K562 (cell line): Measurements from ENCODE around the gene XPO6. TPM values are rescaled to one million over a fixed set of nuclear protein-coding genes. Genes with fewer than 3 reads are reported as not detected.

Source experiments
- ATAC-seq: fragments of 200-7000 bp; cut with Tn5 transposase; 3 replicates; pipeline ENCODE4 v1.9.1; 2020; ENCODE audit warnings: moderate library complexity
- BruUV-seq: library from RNA; stranded (reverse); fragments of 400-500 nt; replicated peaks from 2 replicates; lab custom pipeline; 2021; lab: Mats Ljungman, UMichigan
- CTCF ChIA-PET: fragments of 300-600 bp; formaldehyde crosslinking; extraction: SDS; loops from one replicate; lab custom pipeline; 2021; ENCODE audit warnings: low intra/inter-chr PET ratio; lab: Yijun Ruan, JAX
- POLR2A ChIA-PET: fragments of 300-600, 350-650 bp; sonication (Branson Sonifier 250); formaldehyde crosslinking; extraction: SDS; loops from one replicate; lab custom pipeline; 2021; ENCODE audit warnings: antibody characterized with exemption, inconsistent platforms; lab: Yijun Ruan, JAX
- DNase-seq, 4 experiments: peaks; one replicate each; pipeline versions ENCODE4 v3.0.0 to v3.0.0-alpha.2; 2011 to 2018; ENCODE audit warnings: low spot score in 3 of 4, mixed read lengths in 3 of 4; ENCODE audit errors: extremely low read depth in 1 of 4
- FAIRE-seq: peaks from 2 replicates; lab custom pipeline; 2011; peaks lifted over from hg19 to GRCh38; lab: Jason Lieb, UNC
- H2AFZ ChIP-seq: 2 replicates; pipeline ENCODE4 v1.6.0; 2011; ENCODE audit warnings: low read depth, low read length, control low read depth, inconsistent platforms
- H3K27ac ChIP-seq: fragments of 200-600 bp; 3 replicates; pipeline ENCODE4 v1.8.0; 2011; ENCODE audit warnings: low read depth, mild to moderate bottlenecking, control low read depth, inconsistent platforms, low read length, moderate library complexity, mixed read lengths; ENCODE audit errors: extremely low read depth
- H3K27me3 ChIP-seq, 2 experiments: fragments of 300-600 bp in 1 of 2; 2 replicates in 1 of 2; 3 replicates in 1 of 2; pipeline versions ENCODE4 v1.6.0 to v1.8.0; 2011; ENCODE audit warnings: inconsistent platforms in 2 of 2, low read length in 2 of 2, mild to moderate bottlenecking in 1 of 2, mixed read lengths in 1 of 2, moderate library complexity in 1 of 2; ENCODE audit not compliant: control insufficient read depth in 2 of 2, insufficient read depth in 2 of 2
- H3K36me3 ChIP-seq: fragments of 300-600 bp; 3 replicates; pipeline ENCODE4 v1.8.0; 2011; ENCODE audit warnings: mild to moderate bottlenecking, low read length, inconsistent platforms; ENCODE audit not compliant: control insufficient read depth, insufficient read depth
- H3K4me1 ChIP-seq, 2 experiments: fragments of 200-600 bp in 1 of 2; replicated peaks in 1 of 2; 2 replicates in 1 of 2; 3 replicates in 1 of 2; pipeline versions ENCODE4 v1.5.1 to v1.8.0; 2011; ENCODE audit warnings: inconsistent platforms in 2 of 2, low read length in 2 of 2, mild to moderate bottlenecking in 1 of 2, mixed read lengths in 1 of 2, moderate library complexity in 1 of 2; ENCODE audit not compliant: control insufficient read depth in 2 of 2, insufficient read depth in 2 of 2
- H3K4me2 ChIP-seq: 2 replicates; pipeline ENCODE4 v1.6.1; 2011; ENCODE audit warnings: low read length, control low read depth, inconsistent platforms, mixed read lengths; ENCODE audit not compliant: insufficient read depth
- H3K4me3 ChIP-seq: fragments of 200-600 bp; sonication (generic), shearing (Covaris generic); 2 replicates; pipeline ENCODE4 v1.5.1; 2016; ENCODE audit warnings: control low read depth, inconsistent platforms
- H3K79me2 ChIP-seq: fragments of 200-600 bp; 3 replicates; pipeline ENCODE4 v1.8.0; 2011; ENCODE audit warnings: low read length, inconsistent platforms; ENCODE audit not compliant: control insufficient read depth, insufficient read depth
- H3K9ac ChIP-seq, 2 experiments: 2 replicates each; pipeline versions ENCODE4 v1.6.0 to v1.6.1; 2011; ENCODE audit warnings: low read depth in 2 of 2, low read length in 2 of 2, control low read depth in 1 of 2, inconsistent platforms in 1 of 2, mild to moderate bottlenecking in 1 of 2, mixed read lengths in 1 of 2; ENCODE audit not compliant: insufficient read depth in 1 of 2
- H3K9me1 ChIP-seq: one replicate; pipeline ENCODE4 v1.6.0; 2011; ENCODE audit warnings: inconsistent platforms, mild to moderate bottlenecking, low read length, moderate library complexity; ENCODE audit not compliant: control insufficient read depth, insufficient read depth
- H3K9me3 ChIP-seq: replicated peaks from 2 replicates; pipeline ENCODE4 v1.5.1; 2011; ENCODE audit warnings: low read depth, low read length, inconsistent platforms; ENCODE audit not compliant: control insufficient read depth, insufficient read depth
- H4K20me1 ChIP-seq: replicated peaks from 2 replicates; pipeline ENCODE4 v1.6.1; 2011; ENCODE audit warnings: low read length, inconsistent platforms, mixed read lengths; ENCODE audit not compliant: control insufficient read depth, insufficient read depth
- POLR2G ChIP-seq: fragments of 200-400 bp; formaldehyde crosslinking; IDR thresholded peaks from 2 replicates; pipeline ENCODE4 v1.6.1; 2017; ENCODE audit warnings: low read depth, mild to moderate bottlenecking, antibody characterized with exemption, low read length, moderate library complexity
- SUPT5H ChIP-seq: fragments of 450-650 bp; IDR thresholded peaks from 2 replicates; pipeline ENCODE4 v1.6.1; 2016
- TEAD1 ChIP-seq, 2 experiments: fragments of 450-650 bp in 1 of 2; sonication (generic) in 1 of 2; formaldehyde crosslinking; IDR thresholded peaks; 2 replicates each; pipeline versions ENCODE4 v1.4.0 to v1.8.0; 2020 to 2022; ENCODE audit warnings: mild to moderate bottlenecking in 2 of 2, missing genetic modification reagents in 1 of 2
- ZBTB33 ChIP-seq: sonication (generic); formaldehyde crosslinking; IDR thresholded peaks from 2 replicates; pipeline ENCODE4 v1.8.1; 2023; ENCODE audit warnings: mild to moderate bottlenecking, missing genetic modification reagents
- ZNF584 ChIP-seq: fragments of 200-800 bp; sonication (Bioruptor generic); IDR thresholded peaks from 2 replicates; pipeline ENCODE4 v1.6.1; 2016; ENCODE audit warnings: low read depth, mild to moderate bottlenecking, missing genetic modification characterization, missing compliant biosample characterization
- WGBS: fragments of 100-300 bp; shearing (Covaris generic); methylation state at CpG from one replicate; pipeline ENCODE4 v1.1.6; 2016; ENCODE audit warnings: low coverage, mixed read lengths; ENCODE audit not compliant: insufficient coverage; ENCODE audit errors: missing lambda C conversion rate; 5-methylcytosine and 5-hydroxymethylcytosine counted together
- in situ Hi-C: fragments of 300-500 bp; cut with MboI; formaldehyde crosslinking; loops from 4 replicates; pipeline ENCODE4 v1.15.0; 2018; ENCODE audit warnings: inconsistent platforms, mixed read lengths
- intact Hi-C: fragments of 100-400 bp; cut with micrococcal nuclease; formaldehyde crosslinking; loops from 2 replicates; pipeline ENCODE4 v1.14.2; 2022
- polyA plus RNA-seq, 8 experiments: library from polyadenylated mRNA; depleted of rRNA in 4 of 8; stranded (reverse) in 5 of 8; unstranded in 3 of 8; fragments of >200 nt; fragmentation: Nextera tagmentation in 2 of 8; fragmentation: Illumina TruSeq in 1 of 8; extraction: Ambion mirVana in 2 of 8; extraction: Trizol in 1 of 8; gene quantifications; 2 replicates each; pipeline versions ENCODE4 v1.2.1 to v1.2.3, GENCODE V29; 2011 to 2014; ENCODE audit warnings: inconsistent platforms in 1 of 8, missing spikeins in 1 of 8
- total RNA-seq, 7 experiments: library from RNA; depleted of rRNA in 6 of 7; stranded (reverse); fragments of >200 nt in 6 of 7; fragmentation: Illumina TruSeq in 2 of 7; extraction: Trizol in 2 of 7; gene quantifications; 2 replicates each; pipeline versions ENCODE4 v1.2.1 to v1.2.3, GENCODE V29; 2011 to 2021; ENCODE audit warnings: low replicate concordance in 1 of 7
- TF ChIP-seq, protein P1 (sequence below): fragments of 250-450 bp; sonication (Bioruptor Pico); IDR thresholded peaks from 2 replicates; pipeline ENCODE4 v1.9.0; 2021; ENCODE audit warnings: mild to moderate bottlenecking
- TF ChIP-seq, protein P2 (sequence below), 3 experiments: IDR thresholded peaks in 2 of 3; conservative IDR thresholded peaks in 1 of 3; 2 replicates each; pipeline ENCODE4 v1.5.1; 2011 to 2012; ENCODE audit warnings: low read length in 3 of 3, mild to moderate bottlenecking in 3 of 3, control low read depth in 2 of 3, improper control_type of control experiment in 1 of 3, inconsistent platforms in 1 of 3, low read depth in 1 of 3, mixed read lengths in 1 of 3, moderate library complexity in 1 of 3; ENCODE audit not compliant: insufficient read depth in 2 of 3

The XPO6 gene
- total and polyA plus RNA-seq, 9 of the 15 experiments (the other 6 are each of a cell fraction or from before 2014, with no cell fraction given): 11.2 to 196 (median 119) TPM

GRCh38 chr16:28090646-28091377 lies 121.0 kb downstream of the XPO6 start:
- FAIRE-seq (no peak), ATAC-seq (peak; percentile 82), DNase-seq (peak; percentile 32 to 48 (median 44))
- Histone ChIP-seq H3K4me3 (no peak overlapping the region), H4K20me1 (0 out of 2 replicates have a peak, but pooled peaks cover 5% of the 10 kb centered on the region), H3K79me2 (no peaks in the 10 kb centered on the region), H3K9me1 (no peaks in the 10 kb centered on the region), H3K36me3 (no peaks in the 10 kb centered on the region), H2AFZ (no peak overlapping the region), H3K9me3 (no peaks in the 10 kb centered on the region), H3K27ac (no peak overlapping the region), H3K9ac (0 out of 4 replicates have a peak overlapping the region, but pooled peaks of 1 of the 2 experiments have one; percentile 13), H3K4me1 (peaks cover 0 to 12% of the 10 kb centered on the region in 2 experiments; a peak in 2 of 5 replicates), H3K4me2 (no peak overlapping the region), H3K27me3 (no peaks in the 10 kb centered on the region)
- no TSS peak for BruUV-seq
- WGBS: 68% methylated on average over 19 of the region's 19 CpGs
- ChIA-PET CTCF (no interaction called here), POLR2A (interaction anchor here (0.7 to 1.5 kb wide), 2 partner anchors 10 to 22 kb away, joined by 3 to 4 read pairs; no protein-coding TSS in a partner anchor)
- in situ Hi-C loops: no loop called here
- intact Hi-C loops: no loop called here
- TF ChIP-seq, protein P1, sequence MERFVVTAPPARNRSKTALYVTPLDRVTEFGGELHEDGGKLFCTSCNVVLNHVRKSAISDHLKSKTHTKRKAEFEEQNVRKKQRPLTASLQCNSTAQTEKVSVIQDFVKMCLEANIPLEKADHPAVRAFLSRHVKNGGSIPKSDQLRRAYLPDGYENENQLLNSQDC: no peak
- TF ChIP-seq POLR2G (0 out of 2 replicates have a peak, but pooled peaks have one; percentile 32), TEAD1 (CRISPR knock-in tag; IDR thresholded peaks at IDR 0.05) (no peak), ZBTB33 (CRISPR knock-in tag) (peak; percentile 99), ZNF584 (CRISPR knock-in tag) (no peak), SUPT5H (no peak)
- TF ChIP-seq, protein P2, sequence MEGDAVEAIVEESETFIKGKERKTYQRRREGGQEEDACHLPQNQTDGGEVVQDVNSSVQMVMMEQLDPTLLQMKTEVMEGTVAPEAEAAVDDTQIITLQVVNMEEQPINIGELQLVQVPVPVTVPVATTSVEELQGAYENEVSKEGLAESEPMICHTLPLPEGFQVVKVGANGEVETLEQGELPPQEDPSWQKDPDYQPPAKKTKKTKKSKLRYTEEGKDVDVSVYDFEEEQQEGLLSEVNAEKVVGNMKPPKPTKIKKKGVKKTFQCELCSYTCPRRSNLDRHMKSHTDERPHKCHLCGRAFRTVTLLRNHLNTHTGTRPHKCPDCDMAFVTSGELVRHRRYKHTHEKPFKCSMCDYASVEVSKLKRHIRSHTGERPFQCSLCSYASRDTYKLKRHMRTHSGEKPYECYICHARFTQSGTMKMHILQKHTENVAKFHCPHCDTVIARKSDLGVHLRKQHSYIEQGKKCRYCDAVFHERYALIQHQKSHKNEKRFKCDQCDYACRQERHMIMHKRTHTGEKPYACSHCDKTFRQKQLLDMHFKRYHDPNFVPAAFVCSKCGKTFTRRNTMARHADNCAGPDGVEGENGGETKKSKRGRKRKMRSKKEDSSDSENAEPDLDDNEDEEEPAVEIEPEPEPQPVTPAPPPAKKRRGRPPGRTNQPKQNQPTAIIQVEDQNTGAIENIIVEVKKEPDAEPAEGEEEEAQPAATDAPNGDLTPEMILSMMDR (IDR thresholded peaks at IDR 0.05 in 2 of 3, conservative IDR thresholded peaks at IDR 0.05 in 1 of 3; ENCODE audit: insufficient read depth in 2 of 3, low read depth in 1 of 3, low read length in 3 of 3): peak; percentile 67 to 99 (median 79)
